HG03159 (cell line): Measurements from ENCODE around the gene ARHGAP4.

Experiments used
- ATAC-seq: cut with Tn5 transposase; IDR thresholded peaks from one replicate; pipeline ENCODE4 v1.9.1; 2021; ENCODE audit warnings: mild to moderate bottlenecking, moderate library complexity; ENCODE audit not compliant: unreplicated experiment

Gene ARHGAP4

GRCh38 chrX:153884136-153884535, 41.9 kb downstream of the ARHGAP4 start:
- no peak for ATAC-seq

GRCh38 chrX:153883163-153883843, 42.8 kb downstream of the ARHGAP4 start:
- no peak for ATAC-seq

- ATAC-seq: no peak
Measured at GRCh38 chrX:153882557-153882956, 43.5 kb downstream of the ARHGAP4 start.

- no peak for ATAC-seq
Measured at GRCh38 chrX:153882086-153882498, 44.0 kb downstream of the ARHGAP4 start.

GRCh38 chrX:153881281-153881680, 44.8 kb downstream of the ARHGAP4 start:
- no peak for ATAC-seq

- ATAC-seq: no peak
Measured at GRCh38 chrX:153880440-153880815, 45.6 kb downstream of the ARHGAP4 start.

GRCh38 chrX:153879741-153880439, 46.2 kb downstream of the ARHGAP4 start:
- no peak for ATAC-seq

- no peak for ATAC-seq
Measured at GRCh38 chrX:153878969-153879653, 47.0 kb downstream of the ARHGAP4 start.

GRCh38 chrX:153878345-153878744, 47.7 kb downstream of the ARHGAP4 start:
- ATAC-seq: no peak

- no peak for ATAC-seq
Measured at GRCh38 chrX:153877571-153878261, 48.3 kb downstream of the ARHGAP4 start.

- no peak for ATAC-seq
Measured at GRCh38 chrX:153876112-153876491, 50.0 kb downstream of the ARHGAP4 start.

GRCh38 chrX:153875391-153876111, 50.5 kb downstream of the ARHGAP4 start:
- no peak for ATAC-seq

- ATAC-seq: no peak
Measured at GRCh38 chrX:153874366-153875125, 51.5 kb downstream of the ARHGAP4 start.

GRCh38 chrX:153874085-153874365, 52.0 kb downstream of the ARHGAP4 start:
- no peak for ATAC-seq

- no peak for ATAC-seq
Measured at GRCh38 chrX:153873282-153874084, 52.6 kb downstream of the ARHGAP4 start.

GRCh38 chrX:153871946-153872878, 53.9 kb downstream of the ARHGAP4 start:
- no peak for ATAC-seq

GRCh38 chrX:153871451-153871850, 54.6 kb downstream of the ARHGAP4 start:
- ATAC-seq: no peak

- no peak for ATAC-seq
Measured at GRCh38 chrX:153870791-153871360, 55.2 kb downstream of the ARHGAP4 start.
